Esophagus muscularis mucosa (tissue), 4 donors: ENCODE results near the gene RBPJ. TPM values are rescaled to one million over a fixed set of nuclear protein-coding genes. Genes with fewer than 3 reads are reported as not detected.

Experiments
- DNase-seq: peaks from one replicate; pipeline ENCODE4 v3.0.0-alpha.2; 2017; ENCODE audit errors: extremely low spot score
- H3K27ac ChIP-seq, 4 donors: fragments of 200-600 bp; sonication (generic); replicated peaks in 1 of 4; 1 replicate in 3 of 4; 2 replicates in 1 of 4; pipeline ENCODE4 v1.5.1; 2016 to 2019; ENCODE audit warnings: mild to moderate bottlenecking in 1 of 4
- H3K27me3 ChIP-seq, 4 donors: fragments of 200-600 bp; sonication (generic); one replicate each; pipeline versions ENCODE4 v1.5.1 to v1.6.0; 2016 to 2019
- H3K36me3 ChIP-seq, 4 donors: fragments of 200-600 bp; sonication (generic); one replicate each; pipeline ENCODE4 v1.5.1; 2016 to 2019
- H3K4me1 ChIP-seq, 4 donors: fragments of 200-600 bp; sonication (generic); one replicate each; pipeline ENCODE4 v1.5.1; 2016 to 2019
- H3K4me3 ChIP-seq, 4 donors: fragments of 200-600 bp; sonication (generic); 1 replicate in 2 of 4; 2 replicates in 2 of 4; pipeline ENCODE4 v1.5.1; 2016 to 2019; ENCODE audit warnings: mild to moderate bottlenecking in 4 of 4, moderate library complexity in 1 of 4
- H3K9me3 ChIP-seq, 4 donors: fragments of 200-600 bp; sonication (generic); 1 replicate in 3 of 4; 2 replicates in 1 of 4; pipeline ENCODE4 v1.5.1; 2016 to 2019
- CTCF ChIP-seq, 3 experiments: fragments of 200-600 bp in 2 of 3; fragments of 450-650 bp in 1 of 3; sonication (generic) in 2 of 3; IDR thresholded peaks; one replicate each; pipeline ENCODE4 v1.5.1; 2017 to 2019; ENCODE audit warnings: antibody characterized with exemption in 3 of 3, mild to moderate bottlenecking in 2 of 3, moderate library complexity in 1 of 3
- EP300 ChIP-seq: sonication (generic); formaldehyde crosslinking; IDR thresholded peaks from one replicate; pipeline ENCODE4 v1.6.1; 2017; ENCODE audit warnings: antibody characterized with exemption
- POLR2A ChIP-seq: fragments of 450-650 bp; IDR thresholded peaks from one replicate; pipeline ENCODE4 v1.6.1; 2017; ENCODE audit warnings: antibody characterized with exemption, moderate library complexity, mild to moderate bottlenecking, low read depth
- POLR2AphosphoS5 ChIP-seq, 2 donors: sonication (generic); formaldehyde crosslinking; IDR thresholded peaks; one replicate each; pipeline ENCODE4 v1.6.1; 2017; ENCODE audit warnings: antibody characterized with exemption in 2 of 2
- WGBS: methylation state at CpG from one replicate; pipeline ENCODE4 v1.1.5; 2018; 5-methylcytosine and 5-hydroxymethylcytosine counted together
- intact Hi-C: fragments of 100-400 bp; cut with DNase I; formaldehyde crosslinking; loops from one replicate; pipeline ENCODE4 v1.15.1; 2023
- total RNA-seq, 4 donors: library from RNA; depleted of rRNA; stranded (reverse); fragments of >200 nt; gene quantifications; one replicate each; pipeline versions ENCODE4 v1.1.0 to v1.2.1, GENCODE V29; 2016

RBPJ gene
- total RNA-seq, 4 donors from 2014 or later = 49.7 to 75.2 (median 60.8) TPM

GRCh38 chr4:26457412-26457811 is 136.6 kb downstream of the RBPJ start:
- H3K4me1 ChIP-seq = peaks cover 0 to 30% (median 23%) of the 10 kb centered on the region in 4 donors
- DNase-seq = no peak
- WGBS = 90% methylated on average over 6 of the region's 6 CpGs
- no peak overlapping the region for H3K4me3 ChIP-seq
- TF ChIP-seq CTCF (IDR thresholded peaks at IDR 0.05) (no peak), POLR2AphosphoS5 (IDR thresholded peaks at IDR 0.05) (no peak), POLR2A (no peak), EP300 (no peak)
- no peaks in the 10 kb centered on the region for H3K36me3 ChIP-seq
- intact Hi-C loops = loop anchor here (5.0 kb wide), 2 partner anchors 260 to 550 kb away; no protein-coding TSS in a partner anchor
- H3K27ac ChIP-seq = no peak overlapping the region
- H3K9me3 ChIP-seq = peaks cover 0 to 8% (median 0%) of the 10 kb centered on the region in 4 donors
- no peaks in the 10 kb centered on the region for H3K27me3 ChIP-seq

- Histone ChIP-seq H3K4me1 (peaks cover 0 to 37% (median 30%) of the 10 kb centered on the region in 4 donors), H3K27me3 (no peaks in the 10 kb centered on the region), H3K36me3 (no peaks in the 10 kb centered on the region), H3K9me3 (peaks cover 0 to 9% (median 0%) of the 10 kb centered on the region in 4 donors), H3K27ac (no peak overlapping the region), H3K4me3 (no peak overlapping the region)
- no peak for DNase-seq
- intact Hi-C loops = loop anchor here (5.0 kb wide), 2 partner anchors 259 to 549 kb away; no protein-coding TSS in a partner anchor
- TF ChIP-seq POLR2A (no peak), CTCF (IDR thresholded peaks at IDR 0.05) (no peak), EP300 (no peak)
- WGBS = 55% methylated on average over 7 of the region's 7 CpGs
Measured at GRCh38 chr4:26458157-26458561, 137.3 kb downstream of the RBPJ start.

GRCh38 chr4:26459054-26459755 is 138.4 kb downstream of the RBPJ start:
- TF ChIP-seq POLR2A (no peak), EP300 (no peak), POLR2AphosphoS5 (IDR thresholded peaks at IDR 0.05) (no peak), CTCF (IDR thresholded peaks at IDR 0.05) (peak; percentile 58 to 65 (median 59))
- Histone ChIP-seq H3K9me3 (peaks cover 0 to 12% (median 0%) of the 10 kb centered on the region in 4 donors), H3K4me3 (peak overlapping the region in 1 of 4 donors; percentile 25), H3K27me3 (no peaks in the 10 kb centered on the region), H3K36me3 (no peaks in the 10 kb centered on the region), H3K4me1 (peaks cover 0 to 43% (median 34%) of the 10 kb centered on the region in 4 donors), H3K27ac (peak overlapping the region in 1 of 4 donors; percentile 57)
- 27% methylated on average over 19 of the region's 19 CpGs for WGBS
- no peak for DNase-seq
- intact Hi-C loops = loop anchor here (5.0 kb wide), 2 partner anchors 258 to 548 kb away; no protein-coding TSS in a partner anchor

DNA sequence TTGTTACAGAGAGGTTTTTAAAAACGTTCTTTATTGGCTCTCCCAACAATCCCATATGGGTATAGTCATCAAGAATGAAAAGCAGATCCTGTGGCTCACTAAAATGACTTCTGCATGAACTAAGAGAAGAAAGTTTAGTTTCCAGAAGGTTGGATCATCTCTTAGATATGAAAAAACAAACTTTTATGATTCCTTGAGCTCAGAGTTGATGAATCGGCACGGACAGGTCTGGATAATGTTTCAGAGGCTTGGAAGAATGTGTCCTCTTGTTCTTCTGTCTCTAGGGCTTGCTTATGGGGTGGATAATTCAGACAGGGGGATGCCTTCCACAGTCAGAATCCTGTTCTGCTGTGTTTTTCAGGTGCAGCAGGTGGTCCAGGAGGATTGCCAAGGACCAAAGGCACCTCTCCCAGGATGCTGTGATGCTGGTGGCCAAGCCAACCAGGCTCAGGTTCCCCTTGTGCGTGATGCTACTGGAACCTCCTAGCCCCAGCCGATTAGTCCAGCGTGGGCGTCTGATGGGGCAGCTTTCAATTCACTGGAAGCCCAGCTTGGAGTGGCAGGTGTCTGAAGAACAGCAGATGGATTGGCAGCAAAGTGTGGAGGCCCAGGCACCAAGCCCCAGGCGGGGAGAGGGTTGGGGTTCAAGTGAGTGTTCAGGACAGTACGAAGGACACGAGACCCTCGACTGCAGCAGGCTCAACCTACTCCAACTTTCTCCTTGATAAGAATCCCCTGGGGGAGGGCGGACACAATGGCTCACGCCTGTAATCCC is 139.1 kb downstream of the RBPJ start:
- Histone ChIP-seq H3K9me3 (peaks cover 0 to 6% (median 0%) of the 10 kb centered on the region in 4 donors), H3K27ac (peak overlapping the region in 1 of 4 donors; percentile 57), H3K27me3 (no peaks in the 10 kb centered on the region), H3K36me3 (no peaks in the 10 kb centered on the region), H3K4me1 (peaks cover 0 to 43% (median 34%) of the 10 kb centered on the region in 4 donors), H3K4me3 (peak overlapping the region in 1 of 4 donors; percentile 25)
- intact Hi-C loops = loop anchor here (5.0 kb wide), 2 partner anchors 257 to 547 kb away; no protein-coding TSS in a partner anchor
- TF ChIP-seq EP300 = no peak
- no peak for TF ChIP-seq POLR2AphosphoS5 (IDR thresholded peaks at IDR 0.05)
- TF ChIP-seq POLR2A = no peak
- no peak for TF ChIP-seq CTCF (IDR thresholded peaks at IDR 0.05)
- DNase-seq = no peak
- WGBS = 80% methylated on average over 13 of the region's 13 CpGs
